ENCODE measurements around the gene CNTN1. TPM values are rescaled to one million over a fixed set of nuclear protein-coding genes. Genes with fewer than 3 reads are reported as not detected.

The CNTN1 gene
- total and polyA plus RNA-seq, 2 donors (not counting 1 experiment from before 2014, with no cell fraction given): not detected

DNA sequence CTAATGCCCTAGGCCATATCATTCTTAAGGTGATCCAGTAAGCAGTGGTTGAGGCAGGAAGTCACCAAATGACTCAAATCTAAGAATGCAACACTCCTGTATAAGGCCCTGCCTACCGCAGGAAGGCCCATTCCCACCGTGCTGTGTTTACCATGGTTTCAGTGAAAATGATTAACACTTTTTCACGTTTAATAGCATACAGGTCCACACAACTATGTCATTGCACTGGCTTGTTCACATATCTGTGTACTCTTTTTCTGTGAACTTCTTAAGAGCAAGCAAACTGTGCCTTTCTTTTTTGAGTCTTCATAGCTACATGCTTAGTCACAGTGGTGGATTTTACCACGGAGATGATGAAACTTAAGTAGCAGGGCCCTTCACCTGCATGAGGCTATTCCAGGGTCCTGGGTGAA lies 214.9 kb downstream of the CNTN1 start:
- H3K9me3 ChIP-seq (ENCODE audit: control extremely low read depth in 1 of 3, control insufficient read depth in 2 of 3, insufficient read depth in 1 of 3, low read length in 2 of 3): no peaks in the 10 kb centered on the region
- no peaks in the 10 kb centered on the region for H3K27me3 ChIP-seq (replicated peaks in 1 of 4; ENCODE audit: control extremely low read depth in 1 of 4, control insufficient read depth in 3 of 4, insufficient read depth in 4 of 4, low read length in 3 of 4)
- no peak for DNase-seq
- ATAC-seq (ENCODE audit: low read depth): no peak
- H3K4me3 Mint-ChIP-seq: no peak overlapping the region
- no peaks in the 10 kb centered on the region for H3K4me1 ChIP-seq (ENCODE audit: control insufficient read depth in 2 of 2, insufficient read depth in 2 of 2, low read length in 2 of 2)
- no peaks in the 10 kb centered on the region for H3K79me2 ChIP-seq (ENCODE audit: control insufficient read depth, insufficient read depth, low read length)
- no peaks in the 10 kb centered on the region for H3K9me3 Mint-ChIP-seq (ENCODE audit: insufficient read depth)
- no peaks in the 10 kb centered on the region for H4K20me1 ChIP-seq (ENCODE audit: control insufficient read depth, insufficient read depth, low read length, poor library complexity, severe bottlenecking)
- H3K4me2 ChIP-seq (replicated peaks; ENCODE audit: low read depth, low read length, poor library complexity, severe bottlenecking): no peak overlapping the region
- CTCF ChIA-PET: no interaction called here
- no peak overlapping the region for H3K9ac ChIP-seq (ENCODE audit: low read length)
- POLR2A ChIA-PET: no interaction called here
- no peaks in the 10 kb centered on the region for H3K4me1 Mint-ChIP-seq
- H2AFZ ChIP-seq (ENCODE audit: insufficient read depth, low read depth, low read length, poor library complexity, severe bottlenecking): no peak overlapping the region
- H3K27ac Mint-ChIP-seq: no peak overlapping the region
- H3K4me3 ChIP-seq (ENCODE audit: control extremely low read depth in 1 of 5, extremely low read depth in 1 of 5, insufficient read depth in 1 of 5, low read depth in 2 of 5, low read length in 4 of 5): no peak overlapping the region
- TF ChIP-seq, protein P1, sequence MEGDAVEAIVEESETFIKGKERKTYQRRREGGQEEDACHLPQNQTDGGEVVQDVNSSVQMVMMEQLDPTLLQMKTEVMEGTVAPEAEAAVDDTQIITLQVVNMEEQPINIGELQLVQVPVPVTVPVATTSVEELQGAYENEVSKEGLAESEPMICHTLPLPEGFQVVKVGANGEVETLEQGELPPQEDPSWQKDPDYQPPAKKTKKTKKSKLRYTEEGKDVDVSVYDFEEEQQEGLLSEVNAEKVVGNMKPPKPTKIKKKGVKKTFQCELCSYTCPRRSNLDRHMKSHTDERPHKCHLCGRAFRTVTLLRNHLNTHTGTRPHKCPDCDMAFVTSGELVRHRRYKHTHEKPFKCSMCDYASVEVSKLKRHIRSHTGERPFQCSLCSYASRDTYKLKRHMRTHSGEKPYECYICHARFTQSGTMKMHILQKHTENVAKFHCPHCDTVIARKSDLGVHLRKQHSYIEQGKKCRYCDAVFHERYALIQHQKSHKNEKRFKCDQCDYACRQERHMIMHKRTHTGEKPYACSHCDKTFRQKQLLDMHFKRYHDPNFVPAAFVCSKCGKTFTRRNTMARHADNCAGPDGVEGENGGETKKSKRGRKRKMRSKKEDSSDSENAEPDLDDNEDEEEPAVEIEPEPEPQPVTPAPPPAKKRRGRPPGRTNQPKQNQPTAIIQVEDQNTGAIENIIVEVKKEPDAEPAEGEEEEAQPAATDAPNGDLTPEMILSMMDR (IDR thresholded peaks at IDR 0.05): no peak
- TF ChIP-seq EZH2 (IDR thresholded peaks at IDR 0.05; ENCODE audit: borderline replicate concordance, insufficient read depth, low read depth, low read length, poor library complexity, severe bottlenecking): no peak
- no peak overlapping the region for H3K27ac ChIP-seq (ENCODE audit: low read length in 2 of 2)
- intact Hi-C loops (cut with micrococcal nuclease): no loop called here
- 64% methylated on average over 3 of the region's 4 CpGs for WGBS (ENCODE audit: insufficient coverage)
- no peaks in the 10 kb centered on the region for H3K36me3 ChIP-seq (replicated peaks in 1 of 2; ENCODE audit: control extremely low read depth in 1 of 2, control insufficient read depth in 1 of 2, extremely low read depth in 1 of 2, insufficient read depth in 2 of 2, low read length in 1 of 2)
- H3K27me3 Mint-ChIP-seq: peaks cover 3% of the 10 kb centered on the region

DNA sequence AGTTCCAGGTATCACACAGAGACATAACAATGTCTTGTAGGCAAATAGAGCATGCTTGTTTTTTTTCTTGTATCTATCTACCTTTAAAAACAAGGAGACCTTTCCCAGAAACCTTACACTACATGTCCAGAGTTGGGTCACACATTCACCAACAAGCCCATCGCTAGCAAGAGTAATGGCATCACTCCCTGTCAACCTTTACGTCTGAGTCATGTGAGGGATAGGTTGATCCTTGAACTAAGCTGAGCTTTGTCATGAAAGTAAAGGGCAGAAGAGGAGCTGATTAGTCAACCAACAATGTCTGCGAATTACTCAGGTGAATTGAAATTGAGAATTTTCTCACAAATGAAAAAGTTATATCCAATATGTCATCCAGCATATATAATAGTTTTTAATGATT lies 219.4 kb downstream of the CNTN1 start:
- H3K4me3 ChIP-seq (ENCODE audit: control extremely low read depth in 1 of 5, extremely low read depth in 1 of 5, insufficient read depth in 1 of 5, low read depth in 2 of 5, low read length in 4 of 5): no peak overlapping the region
- H3K27ac ChIP-seq (ENCODE audit: low read length in 2 of 2): no peak overlapping the region
- Mint-ChIP-seq H3K4me1 (no peaks in the 10 kb centered on the region), H3K9me3 (ENCODE audit: insufficient read depth) (no peaks in the 10 kb centered on the region), H3K27ac (no peak overlapping the region), H3K4me3 (no peak overlapping the region), H3K27me3 (peaks cover 3% of the 10 kb centered on the region)
- no peak for DNase-seq
- no peak overlapping the region for H3K4me2 ChIP-seq (replicated peaks; ENCODE audit: low read depth, low read length, poor library complexity, severe bottlenecking)
- H3K36me3 ChIP-seq (replicated peaks in 1 of 2; ENCODE audit: control extremely low read depth in 1 of 2, control insufficient read depth in 1 of 2, extremely low read depth in 1 of 2, insufficient read depth in 2 of 2, low read length in 1 of 2): no peaks in the 10 kb centered on the region
- ChIA-PET CTCF (no interaction called here), POLR2A (no interaction called here)
- TF ChIP-seq EZH2 (IDR thresholded peaks at IDR 0.05; ENCODE audit: borderline replicate concordance, insufficient read depth, low read depth, low read length, poor library complexity, severe bottlenecking): no peak
- WGBS (ENCODE audit: insufficient coverage): 100% methylated on average over 1 of the region's 3 CpGs
- no peaks in the 10 kb centered on the region for H3K9me3 ChIP-seq (ENCODE audit: control extremely low read depth in 1 of 3, control insufficient read depth in 2 of 3, insufficient read depth in 1 of 3, low read length in 2 of 3)
- intact Hi-C loops (cut with micrococcal nuclease): no loop called here
- no peaks in the 10 kb centered on the region for H3K4me1 ChIP-seq (ENCODE audit: control insufficient read depth in 2 of 2, insufficient read depth in 2 of 2, low read length in 2 of 2)
- H4K20me1 ChIP-seq (ENCODE audit: control insufficient read depth, insufficient read depth, low read length, poor library complexity, severe bottlenecking): no peaks in the 10 kb centered on the region
- no peaks in the 10 kb centered on the region for H3K79me2 ChIP-seq (ENCODE audit: control insufficient read depth, insufficient read depth, low read length)
- ATAC-seq (ENCODE audit: low read depth): no peak
- no peak overlapping the region for H3K9ac ChIP-seq (ENCODE audit: low read length)
- H3K27me3 ChIP-seq (replicated peaks in 1 of 4; ENCODE audit: control extremely low read depth in 1 of 4, control insufficient read depth in 3 of 4, insufficient read depth in 4 of 4, low read length in 3 of 4): no peaks in the 10 kb centered on the region
- H2AFZ ChIP-seq (ENCODE audit: insufficient read depth, low read depth, low read length, poor library complexity, severe bottlenecking): no peak overlapping the region
